Astrocyte of the cerebellum (primary cell): ENCODE data around the gene NRXN2.

Experiments
- DNase-seq: peaks from one replicate; pipeline ENCODE4 v3.0.0-alpha.2; 2011; ENCODE audit warnings: low read depth
- H3K4me3 ChIP-seq: 2 replicates; pipeline ENCODE4 v1.5.1; 2011; ENCODE audit warnings: mild to moderate bottlenecking, low read depth, low read length, moderate library complexity
- in situ Hi-C: cut with HindIII; loops from 2 replicates; pipeline ENCODE4 v1.10.0; 2017; ENCODE audit warnings: low sequenced_read_pairs
- TF ChIP-seq, protein P1 (sequence below): IDR thresholded peaks from 2 replicates; pipeline ENCODE4 v1.5.1; 2012; ENCODE audit warnings: low read length, low read depth, moderate library complexity, mild to moderate bottlenecking; ENCODE audit errors: missing control alignments

Gene NRXN2

DNA sequence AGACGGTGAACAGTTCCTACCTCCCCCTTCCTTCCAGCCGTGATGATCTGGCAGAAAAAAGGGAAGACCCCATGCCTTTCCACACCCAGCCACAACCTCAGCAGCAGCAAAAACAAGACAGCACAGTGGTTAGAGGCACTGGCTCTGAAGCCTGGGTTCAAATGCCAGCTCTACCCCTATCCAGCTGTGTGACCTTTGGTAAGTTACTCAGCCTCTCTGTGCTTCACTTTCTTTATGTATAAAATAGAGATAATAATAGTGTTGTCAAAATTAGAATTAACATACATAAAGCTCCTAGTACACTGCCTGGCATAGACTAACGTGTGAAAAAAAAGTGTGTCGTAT lies 4.2 kb downstream of the NRXN2 start:
- TF ChIP-seq, protein P1, sequence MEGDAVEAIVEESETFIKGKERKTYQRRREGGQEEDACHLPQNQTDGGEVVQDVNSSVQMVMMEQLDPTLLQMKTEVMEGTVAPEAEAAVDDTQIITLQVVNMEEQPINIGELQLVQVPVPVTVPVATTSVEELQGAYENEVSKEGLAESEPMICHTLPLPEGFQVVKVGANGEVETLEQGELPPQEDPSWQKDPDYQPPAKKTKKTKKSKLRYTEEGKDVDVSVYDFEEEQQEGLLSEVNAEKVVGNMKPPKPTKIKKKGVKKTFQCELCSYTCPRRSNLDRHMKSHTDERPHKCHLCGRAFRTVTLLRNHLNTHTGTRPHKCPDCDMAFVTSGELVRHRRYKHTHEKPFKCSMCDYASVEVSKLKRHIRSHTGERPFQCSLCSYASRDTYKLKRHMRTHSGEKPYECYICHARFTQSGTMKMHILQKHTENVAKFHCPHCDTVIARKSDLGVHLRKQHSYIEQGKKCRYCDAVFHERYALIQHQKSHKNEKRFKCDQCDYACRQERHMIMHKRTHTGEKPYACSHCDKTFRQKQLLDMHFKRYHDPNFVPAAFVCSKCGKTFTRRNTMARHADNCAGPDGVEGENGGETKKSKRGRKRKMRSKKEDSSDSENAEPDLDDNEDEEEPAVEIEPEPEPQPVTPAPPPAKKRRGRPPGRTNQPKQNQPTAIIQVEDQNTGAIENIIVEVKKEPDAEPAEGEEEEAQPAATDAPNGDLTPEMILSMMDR: no peak
- DNase-seq: no peak
- in situ Hi-C loops: loop anchor here (5.0 to 10.0 kb wide), 2 partner anchors 34 to 56 kb away; partner anchors contain the start of gene SF1

DNA sequence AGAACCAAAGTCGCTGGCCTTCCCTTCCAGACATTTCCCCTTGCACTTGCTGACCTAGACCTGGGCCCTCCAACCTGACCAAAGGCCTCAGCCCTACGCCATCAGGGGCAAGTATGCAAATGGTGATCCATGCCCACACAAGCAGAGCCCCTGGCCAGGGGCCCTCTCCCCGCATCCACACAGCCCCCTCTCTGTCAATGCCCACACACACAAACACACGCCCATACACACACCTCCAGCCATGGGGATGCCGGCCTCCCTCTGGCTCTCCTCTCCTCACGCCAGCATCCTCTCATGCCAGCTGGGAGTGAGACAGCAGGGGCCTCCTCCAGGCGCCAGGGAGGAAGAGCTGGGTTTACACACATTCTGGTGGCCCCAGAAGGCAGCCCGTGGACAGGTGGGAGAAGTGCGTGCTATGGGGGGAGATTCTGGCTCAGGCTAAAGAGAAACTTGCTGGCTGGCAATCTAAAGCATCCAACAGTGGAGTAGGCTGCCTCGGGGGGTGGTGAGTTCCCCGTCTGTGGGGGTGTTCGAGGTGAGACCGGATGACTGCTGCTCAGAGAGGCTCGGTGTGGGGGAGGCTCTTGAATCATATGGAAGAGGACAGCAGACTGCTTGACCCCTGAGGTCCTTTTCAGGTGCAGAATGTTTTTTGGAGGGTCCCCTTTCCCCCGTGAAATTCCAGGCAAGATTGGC lies 4.8 kb downstream of the NRXN2 start:
- DNase-seq: no peak
- TF ChIP-seq, protein P1: no peak
- in situ Hi-C loops: loop anchor here (5.0 to 10.0 kb wide), 2 partner anchors 34 to 57 kb away; partner anchors contain the start of gene SF1
- no peak overlapping the region for H3K4me3 ChIP-seq

More for the DNA sequence above, 4.2 kb downstream of the NRXN2 start:
- no peak overlapping the region for H3K4me3 ChIP-seq

DNA sequence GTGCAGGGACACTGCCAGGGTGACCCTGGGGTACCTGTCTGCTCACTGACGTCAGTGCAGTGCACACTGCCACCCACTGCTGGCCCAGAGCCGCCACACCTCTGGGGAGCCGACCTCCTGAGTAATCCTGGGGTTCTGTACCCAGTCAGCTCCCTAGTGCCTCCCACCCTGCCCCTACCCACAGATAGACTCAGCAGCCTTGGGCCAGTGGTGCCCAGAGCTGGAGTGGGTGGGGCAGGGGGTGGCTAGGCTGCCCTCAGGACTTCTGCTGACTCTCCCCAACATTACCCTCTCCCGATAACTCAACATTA lies 5.8 kb downstream of the NRXN2 start:
- in situ Hi-C loops: loop anchor here (5.0 to 10.0 kb wide), 2 partner anchors 35 to 58 kb away; partner anchors contain the start of gene SF1
- TF ChIP-seq, protein P1: no peak
- H3K4me3 ChIP-seq: no peak overlapping the region
- DNase-seq: no peak

DNA sequence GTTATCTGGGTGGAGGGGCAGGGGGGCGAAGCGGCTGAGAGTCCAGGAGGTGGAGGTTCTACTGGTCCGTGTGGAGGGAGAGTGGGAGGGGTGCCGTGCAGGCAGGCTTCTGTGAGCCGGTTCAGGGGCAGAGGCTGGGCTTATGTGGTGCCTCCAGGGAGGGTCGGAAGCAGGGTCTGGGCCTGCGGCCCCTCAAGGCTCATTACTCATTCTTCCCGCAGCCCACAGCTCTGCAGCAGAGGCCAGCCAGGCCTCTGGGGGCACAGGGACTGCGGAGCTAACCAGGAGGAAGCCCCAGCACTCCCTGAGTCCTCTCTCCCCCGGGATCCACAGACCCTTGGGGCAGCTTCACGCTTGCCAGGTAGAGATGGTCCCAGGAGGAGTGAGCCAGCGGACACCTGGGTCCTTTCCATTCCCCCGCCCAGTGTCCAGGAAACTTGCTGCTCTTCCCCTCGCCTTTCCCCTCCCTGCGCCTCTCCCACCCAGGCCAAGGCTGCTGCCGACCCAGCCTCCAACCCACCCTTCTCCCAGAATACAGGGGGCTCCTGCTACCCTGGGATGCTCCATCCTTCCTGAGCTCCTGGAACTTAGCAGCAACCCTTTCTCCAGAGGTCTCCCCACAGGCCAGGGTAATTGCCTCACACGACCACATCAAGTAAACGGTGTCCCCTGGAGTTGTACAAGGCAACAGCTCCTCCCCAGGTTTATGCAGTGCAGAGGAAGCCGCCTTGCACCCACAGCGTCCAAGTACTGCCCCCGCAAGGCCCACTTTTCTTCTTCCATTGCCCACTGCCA lies 6.3 kb downstream of the NRXN2 start:
- TF ChIP-seq, protein P1: no peak
- in situ Hi-C loops: loop anchor here (5.0 to 10.0 kb wide), 2 partner anchors 36 to 58 kb away; partner anchors contain the start of gene SF1
- no peak overlapping the region for H3K4me3 ChIP-seq
- DNase-seq: no peak

DNA sequence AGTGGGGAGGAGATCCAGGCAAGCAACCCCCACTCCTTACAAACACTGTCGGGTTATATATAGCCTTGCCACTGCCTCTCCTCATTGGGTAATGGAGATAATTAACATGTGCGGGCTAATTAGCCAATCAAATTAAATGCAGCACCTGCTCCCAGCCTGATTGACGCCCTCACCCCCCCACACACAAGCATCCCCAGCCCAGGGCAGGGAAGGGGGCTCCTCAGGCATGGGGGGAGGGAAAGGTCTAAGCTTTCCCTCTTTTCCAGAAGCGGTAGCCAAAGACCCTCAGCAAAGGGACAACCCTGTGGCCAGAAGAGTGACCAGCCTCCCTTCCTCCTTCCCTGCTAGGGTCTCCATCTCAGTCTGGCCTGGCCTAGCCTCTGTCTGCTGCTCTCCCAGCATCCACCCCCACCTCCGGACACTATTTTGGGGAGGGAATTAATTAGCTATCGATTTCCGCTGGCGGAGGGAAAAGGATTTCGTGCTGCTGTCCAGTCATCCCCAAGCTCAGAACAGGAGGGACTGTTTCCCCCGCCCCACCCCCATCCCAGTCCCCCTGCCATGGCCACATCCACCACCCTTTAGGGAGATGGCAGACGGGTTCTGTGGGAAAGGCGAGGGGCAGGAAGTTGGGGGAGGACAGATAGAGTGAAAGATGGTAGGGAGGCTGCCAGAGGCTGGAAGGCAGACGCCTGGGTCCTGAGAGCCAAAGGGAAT lies 7.1 kb downstream of the NRXN2 start:
- in situ Hi-C loops: loop anchor here (5.0 to 10.0 kb wide), 2 partner anchors 36 to 59 kb away; partner anchors contain the start of gene SF1
- DNase-seq: no peak
- no peak overlapping the region for H3K4me3 ChIP-seq
- TF ChIP-seq, protein P1: no peak

DNA sequence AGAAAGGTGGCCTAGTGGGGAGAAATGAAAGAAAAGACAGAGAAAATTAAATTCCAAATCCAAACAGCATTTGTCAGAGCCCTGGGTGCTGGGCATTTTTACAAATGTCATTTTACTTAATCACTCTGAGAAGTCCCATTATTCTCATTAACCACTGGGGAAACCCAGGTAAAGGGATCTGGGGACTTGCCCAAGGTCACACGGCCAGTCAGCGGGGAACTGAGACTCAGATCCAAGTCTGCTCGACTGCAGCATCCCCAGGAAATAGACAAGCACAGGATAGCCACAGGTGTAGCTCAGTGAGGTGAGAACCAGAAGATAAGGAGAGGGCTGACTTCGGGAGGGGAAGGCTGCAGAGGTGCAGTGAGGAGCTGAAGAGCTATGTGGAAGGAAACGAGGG lies 7.9 kb downstream of the NRXN2 start:
- no peak overlapping the region for H3K4me3 ChIP-seq
- DNase-seq: no peak
- TF ChIP-seq, protein P1: no peak
- in situ Hi-C loops: loop anchor here (5.0 to 10.0 kb wide), 2 partner anchors 37 to 60 kb away; partner anchors contain the start of gene SF1
